Measurements from ENCODE around the gene TMEM247.

TMEM247 gene

DNA sequence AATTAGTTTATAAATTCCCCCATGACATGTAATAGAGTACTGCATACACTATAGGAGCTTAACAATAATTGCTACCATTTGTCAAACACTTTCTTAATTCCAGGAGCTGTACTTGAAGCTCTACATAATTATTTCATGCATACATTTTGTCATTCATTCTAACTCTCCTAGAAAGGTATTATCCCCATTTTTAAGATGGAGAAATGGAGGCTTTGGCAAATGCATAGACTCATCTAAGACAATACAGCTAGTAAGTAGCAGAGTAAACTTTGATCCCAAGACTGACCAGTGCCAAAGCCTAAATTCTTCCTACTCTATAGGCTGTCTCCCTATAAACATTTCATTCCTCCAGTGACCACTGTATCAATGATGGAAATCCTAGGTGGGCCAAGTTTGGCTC is 42.6 kb upstream of the TMEM247 start:
- TF ChIP-seq, protein P1, sequence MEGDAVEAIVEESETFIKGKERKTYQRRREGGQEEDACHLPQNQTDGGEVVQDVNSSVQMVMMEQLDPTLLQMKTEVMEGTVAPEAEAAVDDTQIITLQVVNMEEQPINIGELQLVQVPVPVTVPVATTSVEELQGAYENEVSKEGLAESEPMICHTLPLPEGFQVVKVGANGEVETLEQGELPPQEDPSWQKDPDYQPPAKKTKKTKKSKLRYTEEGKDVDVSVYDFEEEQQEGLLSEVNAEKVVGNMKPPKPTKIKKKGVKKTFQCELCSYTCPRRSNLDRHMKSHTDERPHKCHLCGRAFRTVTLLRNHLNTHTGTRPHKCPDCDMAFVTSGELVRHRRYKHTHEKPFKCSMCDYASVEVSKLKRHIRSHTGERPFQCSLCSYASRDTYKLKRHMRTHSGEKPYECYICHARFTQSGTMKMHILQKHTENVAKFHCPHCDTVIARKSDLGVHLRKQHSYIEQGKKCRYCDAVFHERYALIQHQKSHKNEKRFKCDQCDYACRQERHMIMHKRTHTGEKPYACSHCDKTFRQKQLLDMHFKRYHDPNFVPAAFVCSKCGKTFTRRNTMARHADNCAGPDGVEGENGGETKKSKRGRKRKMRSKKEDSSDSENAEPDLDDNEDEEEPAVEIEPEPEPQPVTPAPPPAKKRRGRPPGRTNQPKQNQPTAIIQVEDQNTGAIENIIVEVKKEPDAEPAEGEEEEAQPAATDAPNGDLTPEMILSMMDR (conservative IDR thresholded peaks at IDR 0.05): no peak
- no peak overlapping the region for H3K27ac ChIP-seq

DNA sequence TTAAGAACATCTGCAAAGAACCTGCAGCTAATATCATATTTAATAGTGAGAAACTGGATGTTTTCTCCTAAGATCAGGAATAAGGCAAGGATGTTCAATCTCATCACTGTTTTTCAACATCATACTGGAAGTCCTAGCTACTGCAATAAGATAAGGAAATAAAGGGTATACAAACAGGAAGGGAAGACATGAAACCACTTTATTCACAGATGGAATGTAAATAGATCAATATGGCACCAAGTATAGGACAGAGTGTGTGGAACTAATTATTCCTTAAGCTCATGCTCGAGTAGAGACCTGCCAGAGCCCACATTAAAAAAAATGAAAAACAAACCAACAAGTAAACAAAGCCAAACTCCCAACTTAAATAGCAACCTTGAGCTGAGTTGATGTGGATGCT is 41.3 kb upstream of the TMEM247 start:
- H3K27ac ChIP-seq: no peak overlapping the region
- TF ChIP-seq, protein P1 (conservative IDR thresholded peaks at IDR 0.05): no peak

DNA sequence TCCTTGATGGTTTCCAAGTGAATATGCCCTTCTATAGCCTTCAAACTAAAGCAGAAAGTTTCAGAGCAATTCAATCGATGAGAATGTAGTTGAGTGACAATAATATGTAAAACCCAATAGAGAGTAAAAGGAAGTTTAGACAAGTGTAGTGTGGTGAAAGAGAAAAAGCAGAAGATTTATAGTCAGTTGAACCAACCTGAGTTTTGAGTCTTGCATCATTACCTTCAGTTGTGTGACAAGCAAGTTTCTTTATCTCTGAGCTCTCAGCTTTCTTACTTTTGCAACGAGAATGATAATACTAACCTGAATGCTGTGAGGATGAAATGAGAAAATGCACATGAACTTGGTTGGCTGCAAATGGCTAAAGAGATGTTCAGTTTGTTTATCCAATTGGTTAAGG is 40.6 kb upstream of the TMEM247 start:
- H3K27ac ChIP-seq: no peak overlapping the region
- TF ChIP-seq, protein P1 (conservative IDR thresholded peaks at IDR 0.05): no peak

DNA sequence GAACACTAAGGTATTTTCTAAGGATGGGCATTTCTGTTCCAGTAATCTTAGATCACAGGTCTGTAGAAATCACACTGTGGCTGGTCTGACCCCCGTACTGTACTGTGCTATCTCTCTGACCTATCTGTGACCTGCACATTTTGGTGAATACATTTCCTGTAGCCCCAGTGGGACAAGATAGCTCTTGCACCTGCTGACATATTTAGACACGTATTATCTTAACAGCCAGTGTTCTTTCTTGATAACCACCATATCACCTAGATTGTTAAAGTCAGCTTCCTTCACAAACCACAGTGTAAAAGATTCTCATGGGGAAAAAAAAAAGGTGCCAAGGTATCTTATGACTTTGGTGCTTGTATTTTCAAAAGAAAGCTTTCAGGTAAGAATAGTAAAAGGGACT is 39.8 kb upstream of the TMEM247 start:
- TF ChIP-seq, protein P1 (conservative IDR thresholded peaks at IDR 0.05): no peak

DNA sequence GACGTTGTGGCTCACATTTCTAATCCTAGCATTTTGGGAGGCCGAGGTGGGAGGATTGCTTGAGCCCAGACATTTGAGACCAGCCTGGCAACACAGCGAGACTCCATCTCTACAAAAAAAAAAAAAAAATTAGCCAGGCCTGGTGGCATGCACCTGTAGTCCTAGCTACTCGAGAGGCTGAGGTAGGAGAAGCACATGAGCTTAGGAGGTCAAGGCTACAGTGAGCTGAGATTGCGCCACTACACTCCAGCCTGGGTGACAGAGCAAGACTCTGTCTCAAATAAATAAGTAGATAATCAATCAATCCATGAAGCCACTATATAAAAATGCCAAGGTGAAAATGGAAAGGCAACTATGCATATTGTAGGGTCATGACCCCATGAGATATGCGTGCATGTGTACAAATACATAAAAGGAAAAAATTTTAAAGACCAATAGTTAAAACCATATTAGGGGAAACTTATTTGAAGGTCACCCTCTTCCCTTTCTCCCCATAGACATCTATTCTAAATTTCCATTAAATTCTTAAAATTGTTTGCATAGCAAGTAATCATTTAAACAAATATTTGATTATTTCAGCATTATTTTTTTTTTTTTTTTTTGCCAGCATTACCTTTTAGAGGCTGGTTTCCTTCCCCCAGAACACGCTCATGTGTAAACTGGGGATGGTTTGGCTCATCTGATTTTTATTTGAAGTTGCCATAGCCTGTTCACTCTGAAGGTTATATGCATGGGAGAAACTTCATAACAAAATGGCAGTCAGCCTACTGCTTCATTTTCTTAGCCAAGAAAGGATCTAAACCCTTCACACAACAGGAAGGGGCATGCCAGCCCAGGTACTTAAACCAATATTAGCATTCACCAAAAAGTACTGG is 37.3 kb upstream of the TMEM247 start:
- TF ChIP-seq, protein P1 (conservative IDR thresholded peaks at IDR 0.05): no peak
- no peak overlapping the region for H3K27ac ChIP-seq

More for the DNA sequence above, 39.8 kb upstream of the TMEM247 start:
- H3K27ac ChIP-seq: no peak overlapping the region

DNA sequence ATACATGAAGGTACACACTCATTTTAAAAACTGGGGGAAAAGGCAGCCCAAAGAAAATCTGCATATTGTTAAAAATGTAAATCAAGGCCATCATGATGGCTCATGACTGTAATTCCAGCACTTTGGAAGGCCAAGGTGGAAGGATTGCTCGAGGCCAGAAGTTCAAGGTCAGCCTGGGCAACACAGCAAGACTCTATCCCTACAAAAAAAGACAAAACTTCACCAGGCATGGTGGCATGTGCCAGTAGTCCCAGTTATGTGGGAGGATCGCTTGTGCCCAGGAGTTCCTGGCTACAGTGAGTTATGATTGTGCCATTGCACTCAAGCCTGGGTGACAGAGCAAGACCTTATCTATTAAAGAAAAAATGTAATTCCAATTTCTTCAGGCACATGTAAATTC is 34.6 kb upstream of the TMEM247 start:
- no peak overlapping the region for H3K27ac ChIP-seq
- TF ChIP-seq, protein P1 (conservative IDR thresholded peaks at IDR 0.05): no peak

DNA sequence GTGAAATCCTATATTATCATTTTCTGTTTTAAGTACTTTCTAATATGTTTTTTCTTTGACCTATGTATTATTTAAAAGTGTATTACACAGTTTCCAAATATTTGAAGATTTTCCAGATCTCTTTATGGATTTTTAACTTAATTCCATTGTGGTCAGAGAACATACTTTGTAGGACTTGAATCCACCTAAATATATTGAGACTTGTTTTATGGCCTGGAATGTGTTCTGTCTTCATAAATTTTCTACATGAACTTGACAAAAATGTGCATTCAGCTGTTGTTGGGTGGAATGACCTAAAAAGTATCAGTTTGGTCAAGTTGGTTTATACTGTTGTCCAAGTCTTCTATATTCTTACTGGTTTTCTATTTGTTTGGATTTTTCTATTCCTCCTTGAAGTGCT is 33.8 kb upstream of the TMEM247 start:
- no peak overlapping the region for H3K27ac ChIP-seq
- TF ChIP-seq, protein P1 (conservative IDR thresholded peaks at IDR 0.05): no peak

Data from VCaP (cell line).